HS-27A (cell line): ENCODE measurements around the gene MAP1B.
A peak's percentile ranks its signal among the peaks of the same experiment; 100 is the strongest.

Source experiments
- DNase-seq: peaks from one replicate; pipeline ENCODE4 v3.0.0-alpha.2; 2012; ENCODE audit warnings: low read depth, missing footprints

The MAP1B gene

GRCh38 chr5:72133212-72133990 is 26.1 kb downstream of the MAP1B start:
- no peak for DNase-seq

GRCh38 chr5:72134226-72134899 is 27.1 kb downstream of the MAP1B start:
- DNase-seq: no peak

GRCh38 chr5:72137826-72138409 is 30.6 kb downstream of the MAP1B start:
- no peak for DNase-seq

GRCh38 chr5:72138943-72139521 is 31.8 kb downstream of the MAP1B start:
- DNase-seq: peak; percentile 56

GRCh38 chr5:72140711-72141110 is 33.4 kb downstream of the MAP1B start:
- no peak for DNase-seq

GRCh38 chr5:72141440-72142355 is 34.4 kb downstream of the MAP1B start:
- peak; percentile 62 for DNase-seq

- no peak for DNase-seq
These were observed 37.5 kb downstream of the MAP1B start for GRCh38 chr5:72144762-72145161.

GRCh38 chr5:72145348-72145747 is 38.1 kb downstream of the MAP1B start:
- no peak for DNase-seq

GRCh38 chr5:72146056-72146455 is 38.8 kb downstream of the MAP1B start:
- DNase-seq: no peak

- no peak for DNase-seq
These were observed 40.3 kb downstream of the MAP1B start for GRCh38 chr5:72147569-72147968.

- DNase-seq: no peak
These were observed 42.5 kb downstream of the MAP1B start for GRCh38 chr5:72149742-72150141.

GRCh38 chr5:72151169-72151568 is 43.9 kb downstream of the MAP1B start:
- DNase-seq: no peak

- DNase-seq: no peak
These were observed 44.4 kb downstream of the MAP1B start for GRCh38 chr5:72151646-72152045.

- no peak for DNase-seq
These were observed 45.3 kb downstream of the MAP1B start for GRCh38 chr5:72152545-72152944.

GRCh38 chr5:72153551-72153950 is 46.3 kb downstream of the MAP1B start:
- no peak for DNase-seq

- no peak for DNase-seq
These were observed 46.9 kb downstream of the MAP1B start for GRCh38 chr5:72154076-72154756.

GRCh38 chr5:72156946-72157624 is 49.8 kb downstream of the MAP1B start:
- DNase-seq: no peak

GRCh38 chr5:72157625-72157962 is 50.3 kb downstream of the MAP1B start:
- no peak for DNase-seq

GRCh38 chr5:72159501-72159911 is 52.2 kb downstream of the MAP1B start:
- no peak for DNase-seq

- DNase-seq: no peak
These were observed 53.1 kb downstream of the MAP1B start for GRCh38 chr5:72160329-72160728.

- no peak for DNase-seq
These were observed 53.7 kb downstream of the MAP1B start for GRCh38 chr5:72160959-72161358.
